A549 (cell line): ENCODE measurements around the gene POLE4.

Source experiments
- CHD2 ChIP-seq: fragments of 150-350 bp; IDR thresholded peaks from 2 replicates; pipeline ENCODE4 v1.6.1; 2014; ENCODE audit warnings: low read length; ENCODE audit not compliant: partially characterized antibody
- JUNB ChIP-seq: fragments of >200 bp; sonication (Bioruptor Twin); formaldehyde crosslinking; IDR thresholded peaks from 2 replicates; pipeline ENCODE4 v1.6.1; 2016
- KDM1A ChIP-seq: fragments of 200-600 bp; sonication (generic); IDR thresholded peaks from 2 replicates; pipeline ENCODE4 v1.6.1; 2016; ENCODE audit warnings: low read depth, mild to moderate bottlenecking
- POLR2A ChIP-seq: IDR thresholded peaks from 2 replicates; pipeline ENCODE4 v1.6.1; 2012; ENCODE audit warnings: mild to moderate bottlenecking, low read length
- ZSCAN20 ChIP-seq: fragments of 250-450 bp; sonication (Bioruptor Pico); IDR thresholded peaks from 2 replicates; pipeline ENCODE4 v1.8.0; 2022; ENCODE audit warnings: mild to moderate bottlenecking, moderate library complexity
- TF ChIP-seq, protein P1 (sequence below): fragments of >200 bp; sonication (Bioruptor Twin); formaldehyde crosslinking; IDR thresholded peaks from 3 replicates; pipeline ENCODE4 v1.5.1; 2016
- TF ChIP-seq, protein P2 (sequence below): fragments of 200-600 bp; sonication (generic); IDR thresholded peaks from 2 replicates; pipeline ENCODE4 v1.6.1; 2016; ENCODE audit warnings: antibody characterized with exemption, mild to moderate bottlenecking, moderate library complexity
- TF ChIP-seq, protein P3 (sequence below): fragments of >200 bp; sonication (Bioruptor Twin); formaldehyde crosslinking; IDR thresholded peaks from 3 replicates; pipeline ENCODE4 v1.6.1; 2016

DNA sequence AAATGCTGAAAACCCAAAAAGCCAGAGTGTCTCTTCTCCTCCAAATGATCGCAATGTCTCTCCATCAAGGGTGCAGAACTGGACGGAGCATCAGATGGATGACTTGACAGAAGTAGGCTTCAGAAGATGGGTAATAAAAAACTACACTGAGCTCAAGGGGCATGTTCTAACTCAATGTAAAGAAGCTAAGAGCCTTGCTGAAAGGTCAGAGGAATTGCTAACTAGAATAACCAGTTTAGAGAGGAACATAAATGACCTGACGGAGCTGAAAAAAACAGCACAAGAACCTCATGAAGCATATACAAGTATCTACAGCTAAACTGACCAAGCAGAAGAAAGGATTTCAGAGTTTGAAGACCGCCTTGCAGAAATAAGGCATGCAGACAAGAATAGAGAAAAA, 9.7 kb upstream of the POLE4 start:
- TF ChIP-seq, protein P1, sequence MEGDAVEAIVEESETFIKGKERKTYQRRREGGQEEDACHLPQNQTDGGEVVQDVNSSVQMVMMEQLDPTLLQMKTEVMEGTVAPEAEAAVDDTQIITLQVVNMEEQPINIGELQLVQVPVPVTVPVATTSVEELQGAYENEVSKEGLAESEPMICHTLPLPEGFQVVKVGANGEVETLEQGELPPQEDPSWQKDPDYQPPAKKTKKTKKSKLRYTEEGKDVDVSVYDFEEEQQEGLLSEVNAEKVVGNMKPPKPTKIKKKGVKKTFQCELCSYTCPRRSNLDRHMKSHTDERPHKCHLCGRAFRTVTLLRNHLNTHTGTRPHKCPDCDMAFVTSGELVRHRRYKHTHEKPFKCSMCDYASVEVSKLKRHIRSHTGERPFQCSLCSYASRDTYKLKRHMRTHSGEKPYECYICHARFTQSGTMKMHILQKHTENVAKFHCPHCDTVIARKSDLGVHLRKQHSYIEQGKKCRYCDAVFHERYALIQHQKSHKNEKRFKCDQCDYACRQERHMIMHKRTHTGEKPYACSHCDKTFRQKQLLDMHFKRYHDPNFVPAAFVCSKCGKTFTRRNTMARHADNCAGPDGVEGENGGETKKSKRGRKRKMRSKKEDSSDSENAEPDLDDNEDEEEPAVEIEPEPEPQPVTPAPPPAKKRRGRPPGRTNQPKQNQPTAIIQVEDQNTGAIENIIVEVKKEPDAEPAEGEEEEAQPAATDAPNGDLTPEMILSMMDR = no peak
- no peak for TF ChIP-seq JUNB
- TF ChIP-seq, protein P2, sequence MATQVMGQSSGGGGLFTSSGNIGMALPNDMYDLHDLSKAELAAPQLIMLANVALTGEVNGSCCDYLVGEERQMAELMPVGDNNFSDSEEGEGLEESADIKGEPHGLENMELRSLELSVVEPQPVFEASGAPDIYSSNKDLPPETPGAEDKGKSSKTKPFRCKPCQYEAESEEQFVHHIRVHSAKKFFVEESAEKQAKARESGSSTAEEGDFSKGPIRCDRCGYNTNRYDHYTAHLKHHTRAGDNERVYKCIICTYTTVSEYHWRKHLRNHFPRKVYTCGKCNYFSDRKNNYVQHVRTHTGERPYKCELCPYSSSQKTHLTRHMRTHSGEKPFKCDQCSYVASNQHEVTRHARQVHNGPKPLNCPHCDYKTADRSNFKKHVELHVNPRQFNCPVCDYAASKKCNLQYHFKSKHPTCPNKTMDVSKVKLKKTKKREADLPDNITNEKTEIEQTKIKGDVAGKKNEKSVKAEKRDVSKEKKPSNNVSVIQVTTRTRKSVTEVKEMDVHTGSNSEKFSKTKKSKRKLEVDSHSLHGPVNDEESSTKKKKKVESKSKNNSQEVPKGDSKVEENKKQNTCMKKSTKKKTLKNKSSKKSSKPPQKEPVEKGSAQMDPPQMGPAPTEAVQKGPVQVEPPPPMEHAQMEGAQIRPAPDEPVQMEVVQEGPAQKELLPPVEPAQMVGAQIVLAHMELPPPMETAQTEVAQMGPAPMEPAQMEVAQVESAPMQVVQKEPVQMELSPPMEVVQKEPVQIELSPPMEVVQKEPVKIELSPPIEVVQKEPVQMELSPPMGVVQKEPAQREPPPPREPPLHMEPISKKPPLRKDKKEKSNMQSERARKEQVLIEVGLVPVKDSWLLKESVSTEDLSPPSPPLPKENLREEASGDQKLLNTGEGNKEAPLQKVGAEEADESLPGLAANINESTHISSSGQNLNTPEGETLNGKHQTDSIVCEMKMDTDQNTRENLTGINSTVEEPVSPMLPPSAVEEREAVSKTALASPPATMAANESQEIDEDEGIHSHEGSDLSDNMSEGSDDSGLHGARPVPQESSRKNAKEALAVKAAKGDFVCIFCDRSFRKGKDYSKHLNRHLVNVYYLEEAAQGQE = no peak
- TF ChIP-seq KDM1A = no peak
- TF ChIP-seq, protein P3, sequence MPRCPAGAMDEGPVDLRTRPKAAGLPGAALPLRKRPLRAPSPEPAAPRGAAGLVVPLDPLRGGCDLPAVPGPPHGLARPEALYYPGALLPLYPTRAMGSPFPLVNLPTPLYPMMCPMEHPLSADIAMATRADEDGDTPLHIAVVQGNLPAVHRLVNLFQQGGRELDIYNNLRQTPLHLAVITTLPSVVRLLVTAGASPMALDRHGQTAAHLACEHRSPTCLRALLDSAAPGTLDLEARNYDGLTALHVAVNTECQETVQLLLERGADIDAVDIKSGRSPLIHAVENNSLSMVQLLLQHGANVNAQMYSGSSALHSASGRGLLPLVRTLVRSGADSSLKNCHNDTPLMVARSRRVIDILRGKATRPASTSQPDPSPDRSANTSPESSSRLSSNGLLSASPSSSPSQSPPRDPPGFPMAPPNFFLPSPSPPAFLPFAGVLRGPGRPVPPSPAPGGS = no peak
- no peak for TF ChIP-seq POLR2A
- no peak for TF ChIP-seq ZSCAN20 (CRISPR knock-in tag)
- TF ChIP-seq CHD2 = no peak
